GM21786 (cell line): ENCODE data around the gene NTM.

Experiments
- ATAC-seq: cut with Tn5 transposase; IDR thresholded peaks from one replicate; pipeline ENCODE4 v1.9.1; 2021; ENCODE audit not compliant: unreplicated experiment

NTM gene

DNA sequence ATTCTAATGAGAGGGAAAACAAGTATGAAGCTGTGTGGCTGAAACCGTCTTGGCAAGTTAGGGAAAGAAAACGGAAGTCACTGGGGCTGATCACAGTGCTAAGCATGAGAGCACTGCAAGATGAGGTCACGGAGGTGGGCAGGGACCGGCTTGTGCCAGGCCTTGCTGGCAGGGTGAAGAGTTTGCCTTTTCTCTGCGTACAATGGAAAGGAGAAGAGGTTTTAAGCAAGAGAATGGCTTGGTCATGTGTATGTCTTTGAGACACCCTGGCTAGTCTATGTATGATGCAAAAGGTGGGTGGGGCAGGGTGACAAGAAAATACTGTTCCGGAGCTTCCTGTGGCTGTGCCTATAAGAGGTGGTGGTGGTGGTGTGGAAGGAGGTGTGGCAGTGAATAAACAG lies 567.9 kb downstream of the NTM start:
- ATAC-seq = peak; percentile 45

DNA sequence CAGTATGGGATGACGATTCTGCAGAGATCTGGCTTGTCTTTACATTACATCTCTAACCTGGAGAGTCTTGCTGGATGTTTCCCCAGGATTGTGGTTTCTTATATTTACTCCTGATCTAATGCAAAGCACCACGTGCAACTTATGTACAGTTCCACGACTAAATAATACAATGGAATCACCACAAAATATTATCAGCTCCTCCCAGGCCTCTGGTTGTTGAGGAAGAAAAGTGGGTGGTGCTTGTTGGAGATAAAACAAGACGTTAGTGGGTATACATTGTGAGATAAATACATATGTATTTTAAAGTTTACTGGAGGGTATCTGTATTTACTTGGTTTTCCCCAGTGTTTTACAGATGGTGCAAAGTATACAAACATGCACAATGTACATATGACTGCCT lies 569.7 kb downstream of the NTM start:
- ATAC-seq = no peak

DNA sequence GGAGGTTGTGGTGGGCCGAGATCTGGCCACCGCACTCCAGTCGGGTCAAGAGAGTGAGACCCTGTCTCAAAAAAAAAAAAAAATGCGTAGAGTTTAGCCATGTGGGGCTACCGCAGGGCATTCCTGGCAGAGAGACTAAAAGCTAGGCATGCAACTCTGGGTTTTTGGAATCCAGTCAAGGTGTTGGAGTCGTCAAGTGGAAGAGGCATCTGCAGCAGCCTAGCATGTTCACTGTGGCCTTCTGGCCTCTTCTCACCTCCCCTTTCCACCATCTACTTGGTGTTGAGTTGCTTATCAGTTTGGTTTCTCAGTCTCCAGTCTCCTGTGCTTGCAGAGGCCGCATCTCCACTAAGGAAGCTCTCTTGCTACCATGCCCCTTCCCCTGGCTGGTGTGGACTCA lies 572.5 kb downstream of the NTM start:
- ATAC-seq = no peak

DNA sequence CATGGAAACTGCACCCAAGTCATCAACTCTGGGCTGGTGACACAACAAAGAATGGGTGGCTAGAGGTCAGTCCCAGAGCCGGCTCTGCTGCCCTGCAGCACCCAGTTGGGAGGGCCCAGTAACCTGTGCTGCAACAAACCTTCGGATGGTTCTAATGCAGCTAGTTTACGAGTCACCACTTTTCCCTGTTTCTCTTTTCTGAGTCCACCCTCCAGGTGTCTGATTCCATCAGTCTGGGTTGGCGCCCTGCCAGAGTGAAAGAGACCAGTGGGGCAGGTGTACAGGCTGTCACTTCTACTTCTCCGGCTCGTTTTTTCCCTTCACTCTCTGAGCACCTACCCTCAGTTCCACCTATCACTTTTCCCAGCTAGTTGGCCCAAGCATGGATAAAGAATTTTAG lies 572.9 kb downstream of the NTM start:
- ATAC-seq = no peak

DNA sequence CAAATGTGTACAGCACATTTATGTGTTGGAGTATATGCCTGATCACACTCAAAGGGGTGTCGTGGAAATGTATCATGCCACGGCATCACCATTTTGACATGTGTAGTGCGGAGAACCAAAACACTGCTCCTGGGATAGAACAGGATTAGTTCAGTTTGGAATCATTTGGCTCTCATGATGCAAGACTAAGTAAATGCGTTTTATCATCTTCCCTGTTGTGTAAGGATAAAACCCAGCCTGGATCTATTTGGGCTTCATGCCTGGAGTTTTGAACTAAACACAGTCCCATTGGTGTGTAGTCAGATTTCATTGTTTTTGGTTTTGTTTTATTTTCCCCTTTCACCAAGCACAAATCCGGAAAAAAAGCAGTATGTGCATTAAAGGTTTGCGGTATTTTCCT lies 574.3 kb downstream of the NTM start:
- ATAC-seq = no peak

DNA sequence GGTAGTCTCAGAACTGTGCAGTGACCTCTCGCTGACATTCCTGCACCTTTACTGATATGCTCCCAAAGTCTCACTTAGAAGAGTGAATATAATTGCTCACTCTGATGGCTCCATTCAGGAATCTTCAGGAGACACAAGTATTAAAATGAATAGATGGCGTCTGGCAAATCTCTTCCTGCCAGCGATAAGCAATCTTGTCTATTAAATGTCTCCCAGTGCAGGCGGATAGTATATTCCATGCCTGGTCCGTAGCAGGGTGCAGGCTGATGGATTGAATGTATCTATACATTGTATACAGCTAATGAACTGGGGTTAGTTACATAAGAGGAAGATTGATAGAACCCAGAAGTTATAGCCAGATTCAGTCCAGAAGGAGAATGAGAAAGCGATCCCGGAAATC lies 575.3 kb downstream of the NTM start:
- no peak for ATAC-seq

DNA sequence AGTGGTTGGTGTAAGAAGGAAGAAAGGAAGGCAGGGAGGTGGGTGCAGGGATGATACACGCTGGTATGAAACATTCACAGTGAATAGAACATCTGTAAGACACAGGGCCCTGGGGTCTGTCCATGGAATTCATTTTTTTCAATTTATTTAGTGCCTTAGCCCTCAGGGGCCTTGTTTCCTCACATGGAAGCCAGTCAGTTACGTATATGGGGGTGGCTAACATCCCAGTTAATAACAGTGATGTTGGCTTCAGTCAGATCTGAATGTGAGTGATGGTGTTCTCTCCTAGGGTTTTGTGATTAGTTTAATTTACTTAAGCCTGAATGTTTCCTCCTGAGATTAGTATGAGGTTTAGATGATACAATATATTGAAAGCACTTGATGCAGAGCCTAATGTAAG lies 577.1 kb downstream of the NTM start:
- no peak for ATAC-seq

DNA sequence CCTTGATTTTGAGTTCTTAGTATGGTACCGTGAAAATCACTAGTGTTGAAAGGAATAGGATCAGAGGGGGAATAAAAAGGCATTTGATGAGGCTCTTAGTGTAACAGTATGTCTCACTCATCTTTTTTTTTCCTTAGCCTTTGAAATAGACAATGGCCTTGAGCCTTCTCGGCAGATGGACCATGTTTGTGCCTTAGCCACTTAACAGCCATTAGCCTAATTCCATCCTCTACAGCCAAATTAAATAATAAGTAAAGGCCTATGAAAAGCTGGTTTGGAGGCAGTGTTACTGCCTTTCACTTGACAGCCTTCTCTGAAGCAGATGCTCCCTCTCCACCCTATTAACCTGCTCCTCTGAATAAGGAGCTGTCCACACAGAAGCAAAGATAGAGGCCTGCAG lies 580.7 kb downstream of the NTM start:
- ATAC-seq = no peak

DNA sequence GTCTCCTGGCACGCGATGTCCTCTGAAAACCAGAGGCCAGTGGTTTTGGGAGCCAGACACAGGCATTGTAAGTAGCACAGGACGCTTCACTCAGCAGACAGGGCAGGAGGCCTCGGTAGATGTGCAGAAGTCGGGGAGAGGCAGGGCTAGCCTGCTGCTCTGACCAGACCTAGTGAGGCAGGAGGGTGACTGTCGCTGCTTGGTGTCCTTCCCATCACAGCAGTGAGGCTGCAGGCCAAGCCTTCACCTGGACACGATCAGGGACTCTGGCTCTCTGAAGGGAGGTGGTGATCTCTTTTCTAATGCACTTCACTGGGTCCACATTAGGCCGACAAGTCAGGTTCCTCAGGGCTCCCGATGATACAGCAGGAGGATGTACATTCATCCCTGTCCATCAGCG lies 583.7 kb downstream of the NTM start:
- ATAC-seq = no peak

DNA sequence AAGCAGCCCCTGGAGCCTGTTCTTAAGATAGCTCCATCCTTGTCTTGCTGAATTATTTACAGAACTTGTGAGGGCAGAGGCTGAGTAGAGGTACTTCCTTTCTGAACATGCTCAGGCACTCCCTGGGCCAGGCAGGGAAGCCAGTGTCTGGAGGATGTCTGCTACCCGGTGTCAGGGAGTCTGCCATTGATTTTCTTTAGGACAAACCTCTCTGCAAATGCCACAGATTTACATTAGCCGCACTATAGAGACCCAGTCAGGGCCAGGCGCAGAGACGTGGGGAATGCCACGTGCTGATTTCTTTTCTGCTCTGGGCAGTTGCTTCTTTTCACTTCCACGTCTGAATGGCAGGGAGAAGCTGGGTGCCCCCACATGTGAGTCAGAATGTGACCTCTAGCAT lies 585.5 kb downstream of the NTM start:
- no peak for ATAC-seq

DNA sequence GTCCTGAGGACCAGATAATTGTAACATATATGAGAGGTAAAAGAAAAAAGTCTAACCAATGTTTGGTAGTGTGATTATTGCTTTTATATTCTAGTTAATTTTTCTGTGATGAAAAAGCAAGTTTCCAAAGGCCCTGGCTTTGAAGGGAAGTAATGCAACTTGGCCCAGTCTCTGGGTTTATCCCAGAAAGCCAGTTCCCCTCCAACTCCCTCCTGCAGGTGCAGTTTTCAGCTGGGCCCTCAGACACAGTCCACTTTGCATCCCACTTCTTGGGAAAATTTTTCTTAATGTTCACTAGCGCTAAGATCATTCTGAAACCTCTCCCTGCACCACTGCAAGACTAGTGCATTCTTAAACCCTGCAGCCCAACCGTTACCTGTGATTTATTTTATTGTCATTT lies 586.8 kb downstream of the NTM start:
- no peak for ATAC-seq

DNA sequence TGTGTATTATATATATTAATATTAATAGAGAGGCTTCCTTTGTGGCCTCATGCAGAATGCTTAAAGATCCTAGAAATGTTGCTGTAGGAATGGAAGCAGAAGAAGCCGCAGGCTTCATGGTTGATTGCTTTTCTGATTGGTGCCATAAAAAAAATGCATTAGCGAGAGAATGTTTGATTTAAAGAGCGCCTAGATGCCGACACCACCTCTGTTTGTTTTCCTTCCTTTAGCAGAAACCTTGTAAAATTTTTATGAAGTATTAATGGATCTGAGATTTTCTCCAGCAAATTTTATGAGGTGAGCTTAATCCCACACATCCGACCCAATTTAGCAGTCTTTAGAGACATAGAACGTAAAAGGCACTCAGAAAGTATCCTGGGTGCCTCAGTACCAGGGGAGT lies 587.5 kb downstream of the NTM start:
- no peak for ATAC-seq

DNA sequence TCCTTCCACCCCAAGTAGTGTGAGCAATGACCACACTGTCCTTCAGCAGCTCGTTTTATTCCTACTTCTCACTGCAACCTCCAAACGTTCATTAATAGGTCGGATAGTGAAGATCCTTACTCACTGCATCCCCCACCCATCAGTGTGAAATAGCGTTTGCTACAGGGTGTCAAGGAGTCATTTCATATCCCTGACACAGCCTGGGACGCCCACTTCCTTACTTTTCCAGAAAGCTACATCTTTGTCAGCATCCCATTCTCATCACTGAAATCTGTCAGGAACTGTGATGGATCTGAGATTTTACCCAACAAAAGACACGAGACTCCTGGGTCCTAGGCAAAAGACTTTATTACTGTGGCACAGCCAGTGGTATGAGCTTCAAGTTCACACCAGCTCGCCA lies 592.4 kb downstream of the NTM start:
- no peak for ATAC-seq

DNA sequence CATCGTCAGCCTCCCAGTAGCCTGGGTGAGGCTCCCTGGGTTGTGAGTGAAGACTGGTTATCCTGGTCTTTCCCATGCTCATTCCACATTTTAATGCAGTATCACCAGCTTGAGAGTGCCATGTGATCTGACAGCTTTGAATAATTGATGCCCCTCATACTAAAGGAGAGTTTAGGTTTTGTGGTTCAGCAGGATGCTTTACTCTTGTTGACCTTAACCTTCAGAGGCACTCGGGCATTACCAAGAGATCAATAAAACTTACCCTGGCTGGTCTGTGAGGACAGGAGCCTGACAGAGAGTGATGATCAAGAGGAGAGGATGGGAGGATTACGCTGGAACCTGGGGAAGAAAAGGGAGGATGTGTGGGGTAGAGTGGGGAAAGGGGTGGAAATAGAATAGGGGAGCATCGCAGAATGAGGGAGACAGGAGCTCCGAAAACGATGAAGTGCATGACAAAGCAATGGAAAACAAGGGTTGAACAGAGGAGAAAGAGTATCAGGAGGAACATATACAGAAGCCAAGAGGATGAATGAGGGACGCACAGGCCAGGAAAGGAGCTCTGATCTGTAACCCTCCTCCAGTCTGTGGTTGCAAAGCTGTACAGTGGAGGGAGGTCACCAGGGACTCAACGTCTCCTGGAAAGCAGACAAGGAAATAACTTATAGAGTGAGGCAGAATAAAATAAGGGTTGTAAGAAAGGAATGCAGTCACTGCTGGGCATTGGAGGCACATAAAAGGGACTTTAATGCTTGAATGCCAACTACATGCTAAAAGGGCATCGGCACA lies 594.5 kb downstream of the NTM start:
- ATAC-seq = no peak

DNA sequence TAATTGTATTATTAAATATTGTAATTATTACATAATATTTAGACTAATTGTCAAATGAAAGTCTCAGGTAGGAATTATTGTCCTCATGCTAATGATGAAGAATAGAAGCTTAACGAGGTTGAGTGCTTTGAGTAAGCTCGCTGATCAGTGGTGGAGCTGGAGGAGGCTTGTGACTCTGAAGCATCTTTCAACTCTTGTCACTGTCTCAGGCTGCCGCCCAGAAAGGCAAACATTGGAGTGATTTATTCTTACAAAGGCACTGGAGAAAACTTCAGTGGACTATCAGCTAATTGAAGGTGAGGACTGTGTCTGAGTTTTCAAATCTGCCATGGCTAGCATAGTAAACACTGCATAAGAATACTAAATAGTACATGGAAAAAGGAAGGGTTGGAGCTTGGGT lies 595.1 kb downstream of the NTM start:
- no peak for ATAC-seq

DNA sequence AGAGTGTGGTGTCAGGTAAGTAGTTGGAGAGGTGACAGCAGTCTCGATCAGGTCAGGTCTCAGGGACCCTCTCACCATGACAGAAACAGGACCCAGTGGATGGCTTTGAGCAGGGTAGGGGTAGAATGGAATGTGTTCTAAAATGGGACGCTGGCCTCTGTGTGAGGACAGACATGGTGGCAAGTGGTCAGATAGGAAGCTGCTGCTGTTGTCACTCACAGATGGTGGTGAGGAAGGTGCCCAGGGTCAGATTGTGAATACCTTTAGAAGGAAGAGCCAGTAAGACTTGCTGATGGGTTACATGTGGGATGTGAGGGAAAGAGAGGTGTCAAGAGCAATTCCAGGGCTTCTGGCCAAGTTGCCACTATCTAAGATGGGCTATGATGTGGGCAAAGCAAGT lies 596.3 kb downstream of the NTM start:
- ATAC-seq = no peak

DNA sequence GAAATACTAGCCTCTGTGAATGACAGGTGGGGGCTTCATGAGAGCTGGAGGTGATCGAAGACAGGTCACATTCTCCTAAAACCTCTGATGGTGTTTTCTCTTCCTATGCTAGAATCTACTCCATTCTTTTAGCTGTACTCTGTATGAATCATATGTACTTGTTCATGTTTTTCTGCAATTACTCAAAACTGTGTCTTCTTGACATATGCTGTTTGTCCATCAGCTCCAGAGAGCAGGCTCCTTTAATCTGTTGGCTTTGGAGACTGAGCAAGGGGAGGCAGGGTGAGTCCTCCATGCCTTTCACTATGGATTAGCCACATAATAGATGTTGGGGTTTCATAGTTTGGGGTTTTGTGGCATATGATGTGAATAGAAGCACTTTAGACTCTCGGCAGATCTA lies 598.8 kb downstream of the NTM start:
- no peak for ATAC-seq

DNA sequence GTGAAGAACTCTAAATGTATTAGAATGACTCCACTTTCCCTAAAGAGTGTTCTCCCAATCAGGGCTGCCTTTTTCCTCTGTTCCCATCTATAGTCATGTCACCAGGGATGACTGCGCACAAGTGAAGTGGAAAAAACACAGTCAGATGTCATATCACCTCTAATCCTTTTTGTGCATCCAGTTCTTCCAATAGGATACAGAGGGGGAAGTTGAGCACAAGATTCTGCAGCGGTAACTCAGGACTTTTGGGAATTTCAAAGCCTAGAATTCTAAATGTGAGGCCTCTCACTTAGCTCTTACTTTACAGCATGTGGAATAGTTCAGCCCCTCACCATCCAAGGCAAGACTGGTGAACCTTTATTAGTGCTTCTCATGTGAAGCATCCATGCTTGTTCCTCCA lies 602.6 kb downstream of the NTM start:
- no peak for ATAC-seq

DNA sequence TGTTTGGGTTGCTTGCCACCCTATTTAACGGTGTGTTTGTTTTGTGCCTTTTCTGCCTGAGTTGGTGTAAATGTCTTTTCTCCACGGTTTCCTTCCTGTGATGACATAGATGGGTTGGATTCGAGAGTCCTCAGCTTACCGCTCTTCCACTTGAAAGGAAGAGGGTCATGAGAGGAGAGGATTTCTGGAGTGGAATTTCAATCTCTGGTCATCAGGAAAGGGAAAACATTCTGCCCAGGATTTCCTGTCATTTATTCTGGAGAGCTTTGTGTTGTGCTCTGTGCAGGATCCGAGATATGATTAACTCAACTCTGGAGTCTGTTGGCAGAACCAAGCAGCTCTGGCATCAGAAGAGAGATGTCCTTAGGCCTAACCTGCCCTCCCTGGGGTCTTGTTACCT lies 605.2 kb downstream of the NTM start:
- no peak for ATAC-seq

DNA sequence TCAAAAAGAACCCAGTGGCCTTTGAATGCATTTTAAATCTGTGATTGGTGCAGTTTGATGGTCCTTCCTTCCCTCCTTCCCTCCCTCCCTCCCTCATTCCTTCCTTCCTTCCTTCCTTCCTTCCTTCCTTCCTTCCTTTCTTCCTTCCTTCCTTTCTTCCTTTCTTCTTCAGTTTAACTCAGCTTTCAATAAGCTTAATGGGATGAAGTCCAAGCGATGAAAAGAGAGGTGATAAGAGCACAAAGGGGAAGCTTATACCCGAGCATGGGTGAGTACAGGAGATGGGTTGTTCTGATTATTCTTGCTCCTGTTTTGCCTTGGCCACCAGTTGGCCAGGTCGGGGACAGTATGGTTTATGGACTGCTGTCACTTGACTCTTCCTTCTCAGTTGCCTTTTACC lies 605.6 kb downstream of the NTM start:
- ATAC-seq = no peak

DNA sequence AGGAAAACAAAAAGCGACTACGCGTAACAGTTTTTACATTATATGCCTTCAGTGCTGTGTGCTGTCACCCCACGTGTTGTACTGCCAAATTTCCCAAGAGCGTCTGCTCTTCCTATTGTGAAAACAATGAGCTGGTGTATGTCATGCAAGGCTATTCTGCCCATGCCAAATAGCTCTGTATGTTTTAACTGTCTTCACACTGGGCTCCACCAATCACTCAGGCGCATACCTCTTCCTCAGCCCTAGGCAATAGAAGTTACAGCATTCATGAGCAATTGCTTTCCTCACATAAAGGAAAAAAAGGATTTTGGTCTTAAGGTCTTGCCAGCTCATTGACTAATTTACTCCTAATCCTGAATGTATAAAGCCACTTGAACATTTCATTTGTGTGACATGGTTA lies 606.8 kb downstream of the NTM start:
- no peak for ATAC-seq

DNA sequence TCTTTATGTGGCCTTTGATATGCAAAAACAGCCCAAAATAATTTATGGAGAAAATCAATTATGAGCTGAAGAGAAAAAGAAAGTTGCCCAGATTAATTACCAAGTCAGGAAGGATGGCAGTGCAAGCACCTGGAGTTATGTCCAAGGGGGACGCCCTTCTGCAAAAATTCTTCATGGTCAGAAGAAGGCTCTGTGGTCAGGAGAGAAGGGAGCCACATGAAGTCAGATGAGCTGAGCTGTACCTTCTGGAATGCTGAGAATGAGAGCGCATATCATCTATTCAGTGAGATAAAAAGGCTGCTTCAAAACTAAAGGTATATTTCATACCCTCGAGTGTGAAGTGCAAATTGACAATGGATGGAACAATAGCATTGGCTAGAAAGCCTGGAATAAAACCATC lies 607.4 kb downstream of the NTM start:
- no peak for ATAC-seq

DNA sequence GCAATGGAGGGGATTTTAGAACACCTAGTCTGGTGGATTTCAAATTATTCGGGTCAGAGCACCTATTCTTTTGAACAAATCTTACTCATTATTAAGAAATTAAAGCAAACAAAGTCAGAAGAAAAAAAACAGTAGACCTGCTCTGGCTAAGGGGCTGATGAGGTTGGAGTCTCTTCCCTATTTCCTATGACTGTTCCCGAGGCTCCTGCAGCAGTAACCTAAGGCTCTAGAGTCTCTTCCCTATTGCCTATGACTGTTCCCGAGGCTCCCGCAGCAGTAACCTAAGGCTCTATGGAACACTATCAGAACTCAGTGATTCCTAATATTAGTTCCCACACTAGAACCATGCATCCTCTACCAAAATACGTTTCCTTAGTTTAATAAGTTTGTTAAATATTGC lies 607.9 kb downstream of the NTM start:
- ATAC-seq = no peak

DNA sequence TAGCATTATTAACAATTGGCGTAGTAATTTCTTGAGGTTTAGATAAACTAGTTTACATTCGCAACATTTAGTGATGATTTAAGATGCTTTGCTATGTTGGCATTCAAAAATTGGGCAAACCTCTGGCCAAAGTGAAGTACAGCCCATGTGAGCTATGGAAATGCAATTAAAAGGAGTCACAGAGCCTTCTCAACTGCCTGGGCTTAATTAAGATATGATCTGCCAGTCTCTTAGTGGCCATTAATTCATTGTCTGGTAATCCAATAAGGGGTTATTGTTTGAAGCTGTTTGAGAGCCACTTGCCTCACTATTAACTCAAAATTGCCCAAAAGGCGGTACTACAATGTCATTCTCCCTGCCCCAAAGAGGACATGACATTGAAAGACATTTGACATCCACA lies 608.9 kb downstream of the NTM start:
- ATAC-seq = no peak
